ENCODE measurements around the gene NCKAP5. TPM values are rescaled to one million over a fixed set of nuclear protein-coding genes. Genes with fewer than 3 reads are reported as not detected.

Gene NCKAP5
- total and polyA plus RNA-seq, 4 donors = 0.57 to 2.8 (median 2.4) TPM

- Histone ChIP-seq H3K36me3 (ENCODE audit: control insufficient read depth in 4 of 4, insufficient read depth in 3 of 4, low read depth in 1 of 4, low read length in 3 of 4) (no peaks in the 10 kb centered on the region), H3K4me3 (ENCODE audit: low read depth in 1 of 3, low read length in 3 of 3) (peak overlapping the region in 1 of 3 donors; percentile 42), H3K27me3 (ENCODE audit: control insufficient read depth in 4 of 4, insufficient read depth in 4 of 4, low read length in 3 of 4) (no peaks in the 10 kb centered on the region), H3K9ac (ENCODE audit: low read depth in 1 of 2, low read length in 2 of 2) (no peak overlapping the region), H3K9me3 (ENCODE audit: control insufficient read depth in 4 of 4, low read length in 3 of 4) (no peaks in the 10 kb centered on the region), H3K4me1 (ENCODE audit: control insufficient read depth in 4 of 4, insufficient read depth in 4 of 4, low read length in 3 of 4) (peaks cover 0 to 5% (median 4%) of the 10 kb centered on the region in 4 donors), H3K27ac (ENCODE audit: low read depth in 1 of 2, low read length in 2 of 2) (no peak overlapping the region)
- DNase-seq (ENCODE audit: low spot score) = no peak
- WGBS = 64% methylated on average over 5 of the region's 5 CpGs
- TF ChIP-seq JUND (IDR thresholded peaks at IDR 0.05) = no peak
- TF ChIP-seq SP1 (IDR thresholded peaks at IDR 0.05) = no peak
- TF ChIP-seq RAD21 (IDR thresholded peaks at IDR 0.05) = no peak
- no peak for TF ChIP-seq EGR1 (IDR thresholded peaks at IDR 0.05; ENCODE audit: low read depth in 2 of 2)
- no peak for TF ChIP-seq HNF4G (IDR thresholded peaks at IDR 0.05)
- no peak for TF ChIP-seq TAF1 (conservative IDR thresholded peaks at IDR 0.05)
- TF ChIP-seq MAX (IDR thresholded peaks at IDR 0.05) = no peak
- no peak for TF ChIP-seq ZBTB33 (IDR thresholded peaks at IDR 0.05)
- no peak for TF ChIP-seq NR2F2 (IDR thresholded peaks at IDR 0.05)
- no peak for TF ChIP-seq FOXA2 (IDR thresholded peaks at IDR 0.05)
- TF ChIP-seq REST (IDR thresholded peaks at IDR 0.05) = no peak
- no peak for TF ChIP-seq HNF4A (conservative IDR thresholded peaks at IDR 0.05)
- TF ChIP-seq CTCF (IDR thresholded peaks at IDR 0.05; ENCODE audit: low read depth, low read length, missing input control) = no peak
- TF ChIP-seq ATF3 (IDR thresholded peaks at IDR 0.05) = no peak
- no peak for TF ChIP-seq YY1 (IDR thresholded peaks at IDR 0.05)
- no peak for TF ChIP-seq FOXA1 (IDR thresholded peaks at IDR 0.05)
These were observed 327.6 kb downstream of the NCKAP5 start for GRCh38 chr2:133240491-133241223.
